Erythroblast (primary cell): Measurements from ENCODE around the gene CTSH.

Experiments
- GATA1 ChIP-seq: IDR thresholded peaks from 2 replicates; pipeline ENCODE4 v1.6.1; 2011; ENCODE audit warnings: low read depth, mild to moderate bottlenecking, control low read depth, low read length, moderate library complexity
- POLR2A ChIP-seq: IDR thresholded peaks from 2 replicates; pipeline ENCODE4 v1.6.1; 2011; ENCODE audit warnings: mild to moderate bottlenecking, low read length

DNA sequence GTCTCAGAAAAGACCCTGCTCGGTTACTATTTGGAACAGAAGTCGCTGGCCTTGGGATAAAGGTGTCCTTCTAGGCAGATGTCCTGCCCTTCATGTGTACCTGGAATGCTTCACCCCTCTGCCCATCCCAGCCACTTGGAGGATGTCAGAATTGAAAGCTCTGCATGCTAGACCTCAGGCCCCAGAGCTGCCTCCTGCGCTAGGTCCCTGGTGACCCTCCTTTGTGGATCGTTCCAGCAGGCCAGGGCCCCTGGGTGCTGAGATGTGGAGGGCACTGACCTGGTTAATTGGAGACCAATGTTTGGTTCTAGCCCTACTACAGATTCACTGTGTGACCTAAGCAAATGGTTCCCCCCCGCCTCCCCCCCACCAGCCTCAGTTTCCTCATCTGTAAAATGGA, 2.7 kb upstream of the CTSH start:
- no peak for TF ChIP-seq POLR2A
- no peak for TF ChIP-seq GATA1
